ENCODE data around the gene PNMT. TPM values are rescaled to one million over a fixed set of nuclear protein-coding genes. Genes with fewer than 3 reads are reported as not detected.

PNMT gene
- polyA plus RNA-seq, 1 of the 3 experiments (the other 2 are of a cell fraction) = 0.07 TPM

DNA sequence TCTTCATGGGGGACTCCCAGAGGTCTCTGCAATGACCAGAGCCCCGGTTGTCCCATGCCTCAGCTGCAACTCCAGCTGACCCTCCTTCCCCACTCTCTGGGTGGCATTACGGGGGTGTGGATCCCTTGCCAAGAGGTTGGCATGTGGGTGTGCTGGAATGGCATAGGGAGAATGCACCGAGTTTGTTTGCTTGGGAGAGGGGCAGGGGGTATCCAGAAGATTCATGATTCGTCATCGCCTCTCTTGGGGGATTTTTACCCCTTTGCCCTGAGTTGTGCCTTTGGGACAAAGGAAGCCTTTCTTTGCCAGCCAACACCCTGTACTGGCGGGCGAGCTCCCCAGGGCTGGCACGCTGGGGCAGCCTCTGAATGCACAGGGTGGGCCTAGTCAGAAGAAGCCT, 38.1 kb downstream of the PNMT start:
- CTCF ChIA-PET = interaction anchor here (0.9 kb wide), 1 partner anchor 85 kb away, joined by 3 read pairs; no protein-coding TSS in a partner anchor
- no peak overlapping the region for H3K4me2 ChIP-seq
- no peaks in the 10 kb centered on the region for H3F3A ChIP-seq (replicated peaks; ENCODE audit: insufficient read depth)
- no peak for TF ChIP-seq SIN3A (IDR thresholded peaks at IDR 0.05; ENCODE audit: borderline replicate concordance, low read depth, low read length)
- no peak for TF ChIP-seq RFX5 (IDR thresholded peaks at IDR 0.05; ENCODE audit: low read length)
- no peak for TF ChIP-seq FOXJ3 (CRISPR knock-in tag; IDR thresholded peaks at IDR 0.05)
- TF ChIP-seq TEAD4 (IDR thresholded peaks at IDR 0.05; ENCODE audit: borderline replicate concordance, insufficient read depth) = no peak
- TF ChIP-seq SMC3 (IDR thresholded peaks at IDR 0.05; ENCODE audit: low read depth, low read length) = no peak
- no peak for TF ChIP-seq TCF12 (IDR thresholded peaks at IDR 0.05)
- TF ChIP-seq, protein P1, sequence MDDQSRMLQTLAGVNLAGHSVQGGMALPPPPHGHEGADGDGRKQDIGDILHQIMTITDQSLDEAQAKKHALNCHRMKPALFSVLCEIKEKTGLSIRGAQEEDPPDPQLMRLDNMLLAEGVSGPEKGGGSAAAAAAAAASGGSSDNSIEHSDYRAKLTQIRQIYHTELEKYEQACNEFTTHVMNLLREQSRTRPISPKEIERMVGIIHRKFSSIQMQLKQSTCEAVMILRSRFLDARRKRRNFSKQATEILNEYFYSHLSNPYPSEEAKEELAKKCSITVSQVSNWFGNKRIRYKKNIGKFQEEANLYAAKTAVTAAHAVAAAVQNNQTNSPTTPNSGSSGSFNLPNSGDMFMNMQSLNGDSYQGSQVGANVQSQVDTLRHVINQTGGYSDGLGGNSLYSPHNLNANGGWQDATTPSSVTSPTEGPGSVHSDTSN (IDR thresholded peaks at IDR 0.05) = no peak
- TF ChIP-seq RCOR1 (IDR thresholded peaks at IDR 0.05; ENCODE audit: low read length) = no peak
- TF ChIP-seq, protein P2, sequence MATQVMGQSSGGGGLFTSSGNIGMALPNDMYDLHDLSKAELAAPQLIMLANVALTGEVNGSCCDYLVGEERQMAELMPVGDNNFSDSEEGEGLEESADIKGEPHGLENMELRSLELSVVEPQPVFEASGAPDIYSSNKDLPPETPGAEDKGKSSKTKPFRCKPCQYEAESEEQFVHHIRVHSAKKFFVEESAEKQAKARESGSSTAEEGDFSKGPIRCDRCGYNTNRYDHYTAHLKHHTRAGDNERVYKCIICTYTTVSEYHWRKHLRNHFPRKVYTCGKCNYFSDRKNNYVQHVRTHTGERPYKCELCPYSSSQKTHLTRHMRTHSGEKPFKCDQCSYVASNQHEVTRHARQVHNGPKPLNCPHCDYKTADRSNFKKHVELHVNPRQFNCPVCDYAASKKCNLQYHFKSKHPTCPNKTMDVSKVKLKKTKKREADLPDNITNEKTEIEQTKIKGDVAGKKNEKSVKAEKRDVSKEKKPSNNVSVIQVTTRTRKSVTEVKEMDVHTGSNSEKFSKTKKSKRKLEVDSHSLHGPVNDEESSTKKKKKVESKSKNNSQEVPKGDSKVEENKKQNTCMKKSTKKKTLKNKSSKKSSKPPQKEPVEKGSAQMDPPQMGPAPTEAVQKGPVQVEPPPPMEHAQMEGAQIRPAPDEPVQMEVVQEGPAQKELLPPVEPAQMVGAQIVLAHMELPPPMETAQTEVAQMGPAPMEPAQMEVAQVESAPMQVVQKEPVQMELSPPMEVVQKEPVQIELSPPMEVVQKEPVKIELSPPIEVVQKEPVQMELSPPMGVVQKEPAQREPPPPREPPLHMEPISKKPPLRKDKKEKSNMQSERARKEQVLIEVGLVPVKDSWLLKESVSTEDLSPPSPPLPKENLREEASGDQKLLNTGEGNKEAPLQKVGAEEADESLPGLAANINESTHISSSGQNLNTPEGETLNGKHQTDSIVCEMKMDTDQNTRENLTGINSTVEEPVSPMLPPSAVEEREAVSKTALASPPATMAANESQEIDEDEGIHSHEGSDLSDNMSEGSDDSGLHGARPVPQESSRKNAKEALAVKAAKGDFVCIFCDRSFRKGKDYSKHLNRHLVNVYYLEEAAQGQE (IDR thresholded peaks at IDR 0.05; ENCODE audit: low read depth, low read length) = no peak
- no peak for TF ChIP-seq FOSL2 (IDR thresholded peaks at IDR 0.05; ENCODE audit: borderline replicate concordance, low read depth)
- TF ChIP-seq GABPA (IDR thresholded peaks at IDR 0.05; ENCODE audit: low read depth) = no peak
- TF ChIP-seq RXRA (IDR thresholded peaks at IDR 0.05; ENCODE audit: borderline replicate concordance, low read depth) = no peak
- no peak for TF ChIP-seq ZBTB33 (IDR thresholded peaks at IDR 0.05; ENCODE audit: borderline replicate concordance, low read depth)
- no peak for TF ChIP-seq NRF1 (IDR thresholded peaks at IDR 0.05; ENCODE audit: low read depth, low read length)
- no peak for TF ChIP-seq FOXM1 (IDR thresholded peaks at IDR 0.05; ENCODE audit: low read depth)
- TF ChIP-seq POLR2AphosphoS5 (IDR thresholded peaks at IDR 0.05; ENCODE audit: low read depth, low read length) = no peak
- TF ChIP-seq MXI1 (IDR thresholded peaks at IDR 0.05; ENCODE audit: low read depth, low read length) = no peak
- TF ChIP-seq, protein P3, sequence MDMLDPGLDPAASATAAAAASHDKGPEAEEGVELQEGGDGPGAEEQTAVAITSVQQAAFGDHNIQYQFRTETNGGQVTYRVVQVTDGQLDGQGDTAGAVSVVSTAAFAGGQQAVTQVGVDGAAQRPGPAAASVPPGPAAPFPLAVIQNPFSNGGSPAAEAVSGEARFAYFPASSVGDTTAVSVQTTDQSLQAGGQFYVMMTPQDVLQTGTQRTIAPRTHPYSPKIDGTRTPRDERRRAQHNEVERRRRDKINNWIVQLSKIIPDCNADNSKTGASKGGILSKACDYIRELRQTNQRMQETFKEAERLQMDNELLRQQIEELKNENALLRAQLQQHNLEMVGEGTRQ (IDR thresholded peaks at IDR 0.05; ENCODE audit: borderline replicate concordance, low read depth, low read length) = no peak
- no peak overlapping the region for H3K27ac ChIP-seq (ENCODE audit: low read depth in 2 of 2, low read length in 1 of 2)
- H3K9me3 ChIP-seq = no peaks in the 10 kb centered on the region
- no peaks in the 10 kb centered on the region for H4K20me1 ChIP-seq (ENCODE audit: insufficient read depth)
- H3K4me1 ChIP-seq (ENCODE audit: control insufficient read depth in 1 of 2, insufficient read depth in 2 of 2, low read depth in 1 of 2, low read length in 1 of 2) = no peaks in the 10 kb centered on the region
- WGBS (ENCODE audit: low lambda C conversion rate) = 60% methylated on average over 5 of the region's 8 CpGs
- H3K79me2 ChIP-seq (ENCODE audit: insufficient read depth) = no peaks in the 10 kb centered on the region
- H3K9ac ChIP-seq = no peak overlapping the region
- H3K27me3 ChIP-seq (ENCODE audit: insufficient read depth) = no peaks in the 10 kb centered on the region; the same call in 1 of the 2 replicates
- no peak overlapping the region for H3K4me3 ChIP-seq (ENCODE audit: low read depth in 2 of 2, low read length in 1 of 2)
- H3K9me2 ChIP-seq = no peaks in the 10 kb centered on the region
- no peak for DNase-seq
- H3K36me3 ChIP-seq (replicated peaks in 1 of 2; ENCODE audit: control insufficient read depth in 1 of 2, insufficient read depth in 2 of 2, low read length in 1 of 2) = no peaks in the 10 kb centered on the region
- POLR2A ChIA-PET = no interaction called here
- H2AFZ ChIP-seq (ENCODE audit: low read depth) = no peak overlapping the region
